Neural progenitor cell (in vitro differentiated cells): Measurements from ENCODE around the gene DDX20. TPM values are rescaled to one million over a fixed set of nuclear protein-coding genes. Genes with fewer than 3 reads are reported as not detected.

ENCODE experiments used
- DNase-seq: peaks from one replicate; pipeline ENCODE4 v3.0.0-alpha.2; 2016; ENCODE audit warnings: low spot score
- H2AFZ ChIP-seq: fragments of 200-600 bp; sonication (generic); replicated peaks from 2 replicates; pipeline ENCODE4 v1.6.1; 2016; ENCODE audit warnings: antibody characterized with exemption
- H3F3A ChIP-seq: fragments of 200-600 bp; sonication (generic); 2 replicates; pipeline ENCODE4 v1.6.1; 2016; ENCODE audit warnings: antibody characterized with exemption, low read depth
- H3K27ac ChIP-seq: fragments of 200-600 bp; sonication (generic); 2 replicates; pipeline ENCODE4 v1.5.1; 2016; ENCODE audit warnings: mild to moderate bottlenecking
- H3K27me3 ChIP-seq: fragments of 200-600 bp; sonication (generic); 2 replicates; pipeline ENCODE4 v1.6.1; 2016; ENCODE audit warnings: mild to moderate bottlenecking, moderate library complexity
- H3K36me3 ChIP-seq: fragments of 200-600 bp; sonication (generic); 2 replicates; pipeline ENCODE4 v1.5.1; 2016
- H3K4me1 ChIP-seq: fragments of 200-600 bp; sonication (generic); 2 replicates; pipeline ENCODE4 v1.6.1; 2016; ENCODE audit warnings: mixed run types
- H3K4me2 ChIP-seq: fragments of 200-600 bp; sonication (generic); 2 replicates; pipeline ENCODE4 v1.6.1; 2016
- H3K4me3 ChIP-seq: fragments of 200-600 bp; sonication (generic); 2 replicates; pipeline ENCODE4 v1.5.1; 2016
- H3K79me2 ChIP-seq: fragments of 200-600 bp; sonication (generic); 2 replicates; pipeline ENCODE4 v1.6.1; 2016; ENCODE audit warnings: low read depth
- H3K9ac ChIP-seq: fragments of 200-600 bp; sonication (generic); 2 replicates; pipeline ENCODE4 v1.6.1; 2016
- H3K9me3 ChIP-seq: fragments of 200-600 bp; sonication (generic); 2 replicates; pipeline ENCODE4 v1.5.1; 2016; ENCODE audit warnings: low read depth
- H4K20me1 ChIP-seq: fragments of 200-600 bp; sonication (generic); 2 replicates; pipeline ENCODE4 v1.6.1; 2016; ENCODE audit warnings: low read depth
- H3K27ac Mint-ChIP-seq: 3 replicates; pipeline ENCODE4 v1.8.0; 2021; ENCODE audit warnings: mixed read lengths
- H3K27me3 Mint-ChIP-seq: 2 replicates; pipeline ENCODE4 v1.8.0; 2022; ENCODE audit warnings: low read depth, mild to moderate bottlenecking, inconsistent platforms, moderate library complexity, mixed read lengths; ENCODE audit not compliant: insufficient read depth
- H3K36me3 Mint-ChIP-seq: 3 replicates; pipeline ENCODE4 v1.8.0; 2021; ENCODE audit warnings: mixed read lengths
- H3K4me1 Mint-ChIP-seq: 3 replicates; pipeline ENCODE4 v1.8.0; 2021; ENCODE audit warnings: mixed read lengths
- H3K4me3 Mint-ChIP-seq: 3 replicates; pipeline ENCODE4 v1.8.0; 2021; ENCODE audit warnings: mild to moderate bottlenecking, moderate library complexity, mixed read lengths
- H3K9me3 Mint-ChIP-seq: 3 replicates; pipeline ENCODE4 v1.8.0; 2020; ENCODE audit warnings: mixed read lengths
- CTCF ChIP-seq: fragments of 200-600 bp; sonication (generic); IDR thresholded peaks from 2 replicates; pipeline ENCODE4 v1.5.1; 2017; ENCODE audit warnings: antibody characterized with exemption, mild to moderate bottlenecking
- EZH2 ChIP-seq: fragments of 200-600 bp; sonication (generic); IDR thresholded peaks from 2 replicates; pipeline ENCODE4 v1.6.1; 2017; ENCODE audit warnings: antibody characterized with exemption, mild to moderate bottlenecking, moderate library complexity
- EZH2phosphoT487 ChIP-seq: fragments of 200-600 bp; sonication (generic); IDR thresholded peaks from 2 replicates; pipeline ENCODE4 v1.6.1; 2017; ENCODE audit warnings: antibody characterized with exemption
- total RNA-seq: library from RNA; depleted of rRNA; stranded (reverse); fragments of >200 nt; gene quantifications from 2 replicates; pipeline ENCODE4 v1.2.3, GENCODE V29; 2015; ENCODE audit warnings: low replicate concordance

DDX20 gene
- total RNA-seq, 1 donor from 2014 or later: 30.4 TPM

GRCh38 chr1:111723091-111723806 lies 32.5 kb upstream of the DDX20 start:
- peaks cover 8% of the 10 kb centered on the region for H3K27me3 Mint-ChIP-seq
- H3K27ac Mint-ChIP-seq: no peak overlapping the region
- H3K4me1 Mint-ChIP-seq: peaks cover 12% of the 10 kb centered on the region
- H3K4me3 Mint-ChIP-seq: no peak overlapping the region
- Histone ChIP-seq H4K20me1 (peaks cover 7% of the 10 kb centered on the region), H2AFZ (no peak overlapping the region), H3K9ac (no peak overlapping the region), H3K79me2 (no peaks in the 10 kb centered on the region), H3K4me1 (peaks cover 17% of the 10 kb centered on the region), H3K9me3 (no peaks in the 10 kb centered on the region), H3K4me2 (no peak overlapping the region), H3K27ac (no peak overlapping the region), H3F3A (peaks cover 18% of the 10 kb centered on the region), H3K36me3 (no peaks in the 10 kb centered on the region), H3K27me3 (no peaks in the 10 kb centered on the region), H3K4me3 (no peak overlapping the region)
- no peaks in the 10 kb centered on the region for H3K36me3 Mint-ChIP-seq
- DNase-seq: no peak
- H3K9me3 Mint-ChIP-seq: no peaks in the 10 kb centered on the region
- TF ChIP-seq EZH2phosphoT487 (no peak), CTCF (no peak), EZH2 (no peak)

GRCh38 chr1:111723871-111724270 lies 31.8 kb upstream of the DDX20 start:
- peaks cover 8% of the 10 kb centered on the region for H3K27me3 Mint-ChIP-seq
- Histone ChIP-seq H3K4me1 (peaks cover 17% of the 10 kb centered on the region), H3K36me3 (no peaks in the 10 kb centered on the region), H3F3A (peaks cover 18% of the 10 kb centered on the region), H3K27ac (no peak overlapping the region), H3K9ac (no peak overlapping the region), H3K4me2 (no peak overlapping the region), H2AFZ (no peak overlapping the region), H3K9me3 (no peaks in the 10 kb centered on the region), H3K4me3 (no peak overlapping the region), H3K79me2 (no peaks in the 10 kb centered on the region), H4K20me1 (peaks cover 7% of the 10 kb centered on the region), H3K27me3 (no peaks in the 10 kb centered on the region)
- no peaks in the 10 kb centered on the region for H3K36me3 Mint-ChIP-seq
- H3K4me3 Mint-ChIP-seq: no peak overlapping the region
- H3K9me3 Mint-ChIP-seq: no peaks in the 10 kb centered on the region
- peaks cover 12% of the 10 kb centered on the region for H3K4me1 Mint-ChIP-seq
- H3K27ac Mint-ChIP-seq: no peak overlapping the region
- TF ChIP-seq CTCF: no peak
- TF ChIP-seq EZH2: no peak
- TF ChIP-seq EZH2phosphoT487: no peak
- no peak for DNase-seq

- H3K27ac Mint-ChIP-seq: peak overlapping the region; percentile 42
Observed at GRCh38 chr1:111725192-111725591, 30.5 kb upstream of the DDX20 start.

More at GRCh38 chr1:111725192-111725591, 30.5 kb upstream of the DDX20 start:
- Histone ChIP-seq H3K79me2 (no peaks in the 10 kb centered on the region), H3K9ac (no peak overlapping the region), H3K4me1 (peaks cover 30% of the 10 kb centered on the region), H3K27me3 (no peaks in the 10 kb centered on the region), H3K4me3 (no peak overlapping the region), H3K4me2 (peak overlapping the region; percentile 69), H3K36me3 (no peaks in the 10 kb centered on the region), H3K27ac (peak overlapping the region; percentile 63), H2AFZ (no peak overlapping the region), H3F3A (peaks cover 20% of the 10 kb centered on the region), H4K20me1 (peaks cover 18% of the 10 kb centered on the region), H3K9me3 (no peaks in the 10 kb centered on the region)
- peak; percentile 76 for DNase-seq
- Mint-ChIP-seq H3K27me3 (peaks cover 6% of the 10 kb centered on the region), H3K4me1 (peaks cover 17% of the 10 kb centered on the region), H3K4me3 (no peak overlapping the region), H3K36me3 (no peaks in the 10 kb centered on the region), H3K9me3 (no peaks in the 10 kb centered on the region)
- TF ChIP-seq EZH2phosphoT487 (no peak), CTCF (no peak), EZH2 (no peak)
